NCI-H1092 treated with DMSO at 0.1 percent for 48 hours (cell line): ENCODE measurements around the gene LIN28A.
A peak's percentile ranks its signal among the peaks of the same experiment; 100 is the strongest.
"Not testable (repeated sequence)": the region's sequence is repeated elsewhere in the genome, so short reads cannot be mapped to it uniquely, and the experiment has no call there.

Experiments used
- DNase-seq: peaks from one replicate; lab custom pipeline; 2025; lab: John Stamatoyannopoulos, UW

Gene LIN28A

GRCh38 chr1:26410706-26411623, at the start of gene LIN28A:
Gene LIN28A, plus strand, starts transcription at chr1:26410817. Its CDS starts 75 bp downstream, at chr1:26410892.
- no peak for DNase-seq

DNA sequence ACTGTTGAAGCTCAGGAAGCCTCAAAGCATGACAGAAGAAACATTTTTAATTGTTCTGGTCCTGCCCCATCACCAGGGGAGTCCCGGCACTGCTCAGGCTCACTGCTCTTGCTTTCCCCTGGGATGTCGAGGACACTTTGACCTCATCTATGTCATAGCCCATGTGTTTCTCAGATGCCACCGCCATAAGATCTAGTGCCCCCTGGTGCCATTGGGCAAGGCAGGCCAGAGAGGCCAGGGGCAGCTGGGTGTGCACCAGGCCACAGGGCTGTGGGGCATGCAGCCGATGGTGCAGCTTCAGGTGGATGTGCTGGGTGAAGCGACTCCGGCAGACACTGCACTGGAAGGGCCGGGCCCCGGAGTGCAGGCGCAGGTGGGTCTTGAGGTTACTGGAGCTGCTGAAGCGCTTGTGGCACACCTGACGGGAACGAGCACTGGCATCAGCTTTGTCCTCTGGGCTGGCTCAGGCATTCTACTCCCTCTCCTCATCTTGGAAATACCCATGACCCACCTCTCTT, 49.0 kb upstream of the LIN28A start:
- DNase-seq: no peak

DNA sequence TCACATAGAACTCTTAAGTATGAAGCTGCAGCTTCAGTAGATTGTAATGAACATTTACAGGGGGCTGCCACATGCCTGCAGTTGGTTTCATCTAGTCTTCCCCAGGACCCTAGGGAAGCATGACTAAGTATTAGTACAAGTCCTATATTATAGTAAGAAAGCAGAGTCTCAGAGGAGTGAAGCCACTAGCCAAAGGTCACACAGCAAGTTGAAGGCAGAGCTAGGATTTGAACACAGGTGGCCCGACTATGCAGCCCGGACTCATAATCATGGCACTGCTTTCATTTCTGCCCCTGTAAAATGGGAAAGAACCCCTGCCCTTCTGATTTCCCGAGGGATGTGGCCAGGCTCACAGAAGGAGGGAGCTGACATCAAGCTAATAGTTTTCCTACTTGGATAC, 48.3 kb upstream of the LIN28A start:
- DNase-seq: no peak

- DNase-seq: peak; percentile 6
These were observed 46.8 kb upstream of the LIN28A start for GRCh38 chr1:26363549-26364448.

- peak; percentile 67 for DNase-seq
These were observed 45.7 kb upstream of the LIN28A start for GRCh38 chr1:26364956-26365355.

- DNase-seq: no peak
These were observed 43.2 kb upstream of the LIN28A start for GRCh38 chr1:26367441-26367840.

DNA sequence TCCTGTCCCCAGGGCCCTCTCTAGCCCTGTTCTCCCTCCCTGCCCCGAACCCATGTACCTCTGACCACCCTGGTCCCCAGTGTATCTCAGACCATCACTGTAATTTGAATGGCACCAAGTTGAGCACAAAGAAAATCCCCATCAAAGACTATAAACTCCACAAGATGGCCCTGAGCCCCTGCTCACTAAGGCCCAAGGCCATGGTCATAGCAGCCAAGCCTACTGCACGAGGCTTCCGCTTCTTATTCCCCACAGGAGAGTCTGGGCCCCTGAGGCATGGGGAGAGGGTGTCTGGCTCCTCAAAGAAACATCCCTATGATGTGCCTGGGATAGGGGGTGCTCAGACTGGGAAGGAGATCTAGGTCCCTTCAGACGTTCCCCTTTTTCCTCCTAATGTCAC, 42.6 kb upstream of the LIN28A start:
- DNase-seq: no peak

- no peak for DNase-seq
These were observed 42.1 kb upstream of the LIN28A start for GRCh38 chr1:26368486-26368885.

- DNase-seq: no peak
These were observed 39.8 kb upstream of the LIN28A start for GRCh38 chr1:26370591-26371382.

DNA sequence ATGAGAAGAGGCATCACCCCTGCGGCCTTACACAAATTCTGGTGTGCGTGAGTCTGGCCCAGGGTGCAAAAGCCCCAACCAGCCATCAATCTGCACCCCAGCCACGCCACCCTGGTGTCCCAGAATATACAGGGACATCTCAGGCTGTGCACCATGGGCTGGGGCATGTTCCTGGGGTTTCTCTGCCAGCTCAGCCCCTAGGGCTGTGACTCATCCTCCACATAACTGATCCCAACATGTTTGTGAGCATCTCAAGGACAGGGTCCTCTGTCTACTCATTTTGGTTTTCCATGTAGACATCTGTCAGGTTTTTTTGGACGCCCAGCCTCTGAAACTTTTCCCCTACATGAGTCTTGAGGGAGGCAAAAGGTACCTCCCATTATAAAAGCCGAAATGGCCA, 38.6 kb upstream of the LIN28A start:
- DNase-seq: no peak

- not testable (repeated sequence) for DNase-seq
These were observed 38.0 kb upstream of the LIN28A start, which contains the start of gene ZNF683 for GRCh38 chr1:26372611-26373010. Gene ZNF683, minus strand, starts transcription at chr1:26372750. Its CDS starts 4,179 bp downstream, at chr1:26368571.

DNA sequence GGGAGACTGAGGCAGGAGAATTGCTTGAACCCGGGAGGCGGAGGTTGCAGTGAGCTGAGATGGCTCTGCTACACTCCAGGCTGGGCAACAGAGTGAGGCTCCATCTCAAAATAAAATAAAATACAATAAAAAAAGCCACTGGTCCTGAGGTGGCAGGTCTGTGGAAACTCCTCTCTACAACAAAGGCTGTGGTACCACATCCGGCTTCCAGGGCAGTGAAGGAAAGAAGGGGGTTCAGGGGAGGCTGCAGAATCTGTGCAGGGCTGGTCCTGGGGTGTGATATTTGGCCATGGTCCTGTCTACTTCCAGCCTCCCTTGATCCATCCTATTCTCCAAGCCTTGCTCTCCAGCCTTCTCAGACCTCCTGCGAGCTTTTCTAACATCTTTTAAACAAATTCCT, 37.3 kb upstream of the LIN28A start:
- DNase-seq: no peak

DNA sequence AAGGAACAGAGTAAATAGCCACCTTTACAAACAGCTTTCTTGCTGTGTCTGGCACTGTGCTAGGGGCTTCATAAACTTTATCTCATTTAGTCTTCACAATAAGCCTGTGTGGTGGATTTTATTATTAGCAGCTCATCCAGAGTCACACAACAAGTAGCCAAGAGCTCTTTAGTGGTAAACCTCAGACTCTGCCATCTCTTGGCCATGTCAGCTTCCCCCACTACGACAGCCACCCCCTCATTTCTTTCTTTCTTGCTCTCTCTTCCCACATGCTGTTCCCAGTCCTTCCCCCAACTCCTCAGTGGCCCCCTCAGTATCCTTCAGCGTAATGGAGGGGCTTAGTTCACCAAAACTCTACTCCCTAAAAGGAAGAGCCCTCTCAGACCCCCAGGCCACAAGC, 36.8 kb upstream of the LIN28A start:
- no peak for DNase-seq

DNA sequence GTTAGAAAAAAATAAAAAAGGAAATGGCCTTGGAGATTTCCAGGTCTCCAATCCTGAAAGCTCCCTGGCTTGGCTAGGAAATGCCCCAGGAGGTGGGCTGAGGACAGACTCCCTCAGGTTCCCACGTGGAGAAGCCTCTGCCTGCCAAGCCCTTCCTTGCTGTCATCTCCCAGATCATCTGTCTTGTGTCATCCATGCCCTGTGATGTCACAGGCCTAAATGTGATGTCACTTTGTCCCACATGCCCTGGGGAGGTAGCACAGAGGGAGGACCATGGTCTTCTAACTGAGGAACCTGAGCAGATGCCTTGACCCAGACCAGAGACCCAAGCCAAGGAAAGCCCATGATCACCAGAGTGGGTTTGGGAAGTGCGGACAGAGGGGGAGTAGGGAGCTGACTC, 36.3 kb upstream of the LIN28A start:
- not testable (repeated sequence) for DNase-seq

DNA sequence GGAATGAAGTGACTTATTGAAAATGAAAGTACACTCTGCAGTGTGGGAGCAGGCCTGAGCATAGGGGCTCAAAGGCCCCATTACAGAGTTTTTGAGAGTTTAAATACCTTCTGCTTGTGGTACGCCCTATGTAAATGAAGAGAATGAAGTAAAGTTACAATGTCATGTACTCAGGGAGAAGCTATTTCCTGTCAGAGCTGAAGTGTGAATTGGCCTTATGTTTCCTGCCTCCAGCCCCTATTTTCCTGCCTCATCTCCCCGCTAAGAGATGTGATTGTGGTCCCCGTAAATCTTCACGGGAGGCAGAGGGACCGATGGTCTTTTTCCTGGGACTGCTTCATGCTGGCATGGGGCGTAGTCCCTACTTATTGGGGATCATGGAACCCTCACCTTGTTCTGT, 35.5 kb upstream of the LIN28A start:
- DNase-seq: no peak

GRCh38 chr1:26376050-26376449, 34.6 kb upstream of the LIN28A start:
- no peak for DNase-seq

DNA sequence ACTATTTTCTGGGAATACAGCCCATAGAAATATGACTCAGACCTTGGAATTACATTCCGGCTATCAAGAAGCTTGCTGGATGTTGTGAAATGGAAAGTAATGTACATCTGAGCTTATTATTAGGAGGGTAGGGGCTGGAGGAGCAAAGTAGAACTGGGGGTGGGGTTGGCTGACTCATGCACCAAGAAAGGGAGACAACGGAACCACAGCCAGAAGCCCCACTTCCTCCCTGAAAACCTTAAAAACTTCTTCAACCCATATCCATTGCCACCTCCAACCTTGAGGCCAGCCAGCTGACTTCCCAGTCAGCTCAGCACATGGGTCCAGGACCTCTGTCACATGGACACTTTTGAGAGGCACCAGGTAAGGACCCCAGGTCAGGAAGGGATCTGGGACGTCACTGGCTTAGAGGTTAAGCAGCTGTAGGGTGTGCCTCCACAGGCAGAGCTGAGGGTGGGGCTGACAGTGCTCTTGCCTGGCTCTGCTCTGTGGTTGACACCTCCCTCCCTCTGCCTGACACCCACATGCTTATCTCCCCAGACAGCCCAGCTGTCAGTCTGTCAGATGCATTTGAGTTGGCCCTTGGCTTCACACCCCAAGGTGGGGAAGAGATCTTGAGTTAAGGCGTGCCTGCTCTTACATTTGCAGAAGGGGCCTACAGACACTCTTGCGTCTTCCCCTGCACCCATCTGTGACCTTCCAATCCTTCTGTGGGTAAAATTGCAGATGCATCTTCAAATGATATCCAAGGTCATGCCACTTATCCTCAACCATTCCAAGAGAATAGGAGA, 32.3 kb upstream of the LIN28A start:
- no peak for DNase-seq

- no peak for DNase-seq
These were observed 31.8 kb upstream of the LIN28A start for GRCh38 chr1:26378879-26379251.

GRCh38 chr1:26384076-26384475, 26.5 kb upstream of the LIN28A start:
- no peak for DNase-seq

DNA sequence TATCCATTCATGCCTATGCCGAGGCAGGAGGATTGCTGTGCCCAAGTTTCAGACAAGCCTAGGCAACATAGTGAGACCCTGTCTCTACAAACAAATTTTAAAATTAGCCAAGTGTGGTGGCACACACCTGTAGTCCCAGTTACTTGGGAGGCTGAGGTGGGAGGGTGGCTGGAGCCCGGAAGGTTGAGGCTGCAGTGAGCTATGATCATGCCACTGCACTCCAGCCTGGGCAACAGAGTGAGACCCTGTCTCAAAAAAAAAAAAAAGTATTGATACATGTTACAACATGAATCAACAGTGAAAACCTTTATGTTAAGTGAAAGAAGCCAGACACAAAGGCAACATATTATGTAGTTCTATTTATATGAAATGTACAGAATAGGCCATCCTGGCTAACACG, 25.6 kb upstream of the LIN28A start:
- not testable (repeated sequence) for DNase-seq

- DNase-seq: no peak
These were observed 23.2 kb upstream of the LIN28A start for GRCh38 chr1:26387447-26387846.
